H1 (cell line): ENCODE results near the gene SLC20A1. TPM values are rescaled to one million over a fixed set of nuclear protein-coding genes. Genes with fewer than 3 reads are reported as not detected.

ENCODE experiments used
- MAFK ChIP-seq: IDR thresholded peaks from 2 replicates; pipeline ENCODE4 v1.6.1; 2012; ENCODE audit warnings: low read depth, mild to moderate bottlenecking, improper control_type of control experiment, low read length
- NANOG ChIP-seq: IDR thresholded peaks from 2 replicates; pipeline ENCODE4 v1.6.1; 2011; ENCODE audit warnings: low read length, low read depth, mild to moderate bottlenecking, inconsistent platforms; ENCODE audit not compliant: insufficient read depth, poor library complexity, severe bottlenecking
- RFX5 ChIP-seq: IDR thresholded peaks from 2 replicates; pipeline ENCODE4 v1.6.1; 2011; ENCODE audit warnings: low read depth, low read length, improper control_type of control experiment, borderline replicate concordance
- RXRA ChIP-seq: IDR thresholded peaks from 2 replicates; pipeline ENCODE4 v1.6.1; 2011; ENCODE audit warnings: low read depth, mild to moderate bottlenecking, low read length, moderate library complexity; ENCODE audit not compliant: insufficient read depth
- SP1 ChIP-seq: IDR thresholded peaks from 2 replicates; pipeline ENCODE4 v1.6.1; 2011; ENCODE audit warnings: low read depth, low read length
- TEAD4 ChIP-seq: IDR thresholded peaks from 2 replicates; pipeline ENCODE4 v1.6.1; 2012; ENCODE audit warnings: low read depth, low read length, inconsistent platforms, mixed read lengths
- polyA plus RNA-seq, 7 experiments: library from polyadenylated mRNA; depleted of rRNA in 3 of 7; stranded (reverse) in 5 of 7; unstranded in 2 of 7; fragments of >200 nt in 5 of 7; fragments of 200-250 nt in 2 of 7; gene quantifications; 1 replicate in 5 of 7; 2 replicates in 1 of 7; 4 replicates in 1 of 7; pipeline versions ENCODE4 v1.2.1 to v1.2.3, GENCODE V29; 2011 to 2013; ENCODE audit warnings: missing spikeins in 2 of 7, mixed read lengths in 2 of 7
- total RNA-seq: library from RNA; stranded (reverse); fragmentation: NEBNext Ultra II Directional; extraction: Animal tissue kit (Norgen Biotek cat#: 25700); gene quantifications from 2 replicates; pipeline ENCODE4 v1.2.1, GENCODE V29; 2021

SLC20A1 gene
- total and polyA plus RNA-seq, 2 of the 8 experiments (the other 6 are each of a cell fraction or from before 2014, with no cell fraction given), result 42.6 to 105 TPM

- TF ChIP-seq RFX5, result no peak
- TF ChIP-seq MAFK, result no peak
- TF ChIP-seq NANOG, result no peak
- TF ChIP-seq RXRA, result no peak
- TF ChIP-seq SP1, result no peak
- no peak for TF ChIP-seq TEAD4
Measured at GRCh38 chr2:112603731-112604130, 42.0 kb upstream of the SLC20A1 start (continued).
